BJ (cell line): ENCODE data around the gene NOSIP. TPM values are rescaled to one million over a fixed set of nuclear protein-coding genes. Genes with fewer than 3 reads are reported as not detected.

Experiments used
- CTCF ChIA-PET: fragments of 350-600 bp; formaldehyde crosslinking; extraction: SDS; loops from one replicate; lab custom pipeline; 2021; ENCODE audit warnings: antibody characterized with exemption, inconsistent platforms; lab: Yijun Ruan, JAX
- POLR2A ChIA-PET: fragments of 300-600 bp; sonication (Branson Sonifier 250); formaldehyde crosslinking; extraction: SDS; loops from one replicate; lab custom pipeline; 2021; ENCODE audit warnings: antibody characterized with exemption; lab: Charles Lee
- DNase-seq: peaks from one replicate; pipeline ENCODE4 v3.0.0-alpha.2; 2011; ENCODE audit warnings: low read depth
- H3K27me3 ChIP-seq: 2 replicates; pipeline ENCODE4 v1.6.0; 2011; ENCODE audit warnings: low read length; ENCODE audit not compliant: control insufficient read depth, insufficient read depth
- H3K36me3 ChIP-seq: 2 replicates; pipeline ENCODE4 v1.5.1; 2011; ENCODE audit warnings: low read length; ENCODE audit not compliant: control insufficient read depth, insufficient read depth
- H3K4me3 ChIP-seq: 2 replicates; pipeline ENCODE4 v1.5.1; 2011; ENCODE audit warnings: low read depth, mild to moderate bottlenecking, control low read depth, low read length
- CTCF ChIP-seq: IDR thresholded peaks from 2 replicates; pipeline ENCODE4 v1.5.1; 2011; ENCODE audit warnings: low read depth, mild to moderate bottlenecking, control low read depth, inconsistent platforms, low read length, moderate library complexity; ENCODE audit not compliant: insufficient read depth
- polyA plus RNA-seq: library from polyadenylated mRNA; depleted of rRNA; stranded (reverse); fragments of >200 nt; gene quantifications from 2 replicates; pipeline ENCODE4 v1.2.3, GENCODE V29; 2011

Gene NOSIP
- polyA plus RNA-seq, 1 experiment: 87.6 TPM

GRCh38 chr19:49587227-49587626 is 6.9 kb upstream of the NOSIP start:
- no peak for TF ChIP-seq CTCF
- POLR2A ChIA-PET: interaction anchor here (0.6 kb wide), 1 partner anchor 84 kb away, joined by 7 read pairs; no protein-coding TSS in a partner anchor
- H3K4me3 ChIP-seq: no peak overlapping the region
- CTCF ChIA-PET: interaction anchor here (0.7 to 1.6 kb wide), 2 partner anchors 17 to 19 kb away, joined by 4 read pairs; no protein-coding TSS in a partner anchor
- no peaks in the 10 kb centered on the region for H3K36me3 ChIP-seq
- no peaks in the 10 kb centered on the region for H3K27me3 ChIP-seq
- no peak for DNase-seq

- TF ChIP-seq CTCF: no peak
- H3K4me3 ChIP-seq: no peak overlapping the region
- DNase-seq: no peak
- no peaks in the 10 kb centered on the region for H3K27me3 ChIP-seq
- no peaks in the 10 kb centered on the region for H3K36me3 ChIP-seq
- ChIA-PET CTCF (interaction anchor here (0.6 to 2.5 kb wide), 2 partner anchors 9 to 15 kb away, joined by 3 to 11 read pairs; no protein-coding TSS in a partner anchor), POLR2A (no interaction called here)
Measured at GRCh38 chr19:49585023-49585422, 4.7 kb upstream of the NOSIP start.

- CTCF ChIA-PET: interaction anchor here (1.3 kb wide), 1 partner anchor 13 kb away, joined by 6 read pairs; no protein-coding TSS in a partner anchor
- TF ChIP-seq CTCF: no peak
- no peak for DNase-seq
- Histone ChIP-seq H3K36me3 (no peaks in the 10 kb centered on the region), H3K27me3 (no peaks in the 10 kb centered on the region), H3K4me3 (no peak overlapping the region)
- POLR2A ChIA-PET: no interaction called here
Measured at GRCh38 chr19:49583239-49583638, 2.9 kb upstream of the NOSIP start.

GRCh38 chr19:49581007-49581508 is 702 bp upstream of the NOSIP start, which contains the start of gene PRRG2:
TSS of gene PRRG2 (plus strand) at chr19:49581316. CDS start at chr19:49583220, 1,904 bp downstream.
- Histone ChIP-seq H3K27me3 (no peaks in the 10 kb centered on the region), H3K36me3 (peaks cover 3% of the 10 kb centered on the region), H3K4me3 (peak within 1 kb of the TSS; percentile 63)
- POLR2A ChIA-PET: interaction anchor here (1.2 kb wide), 1 partner anchor 59 kb away, joined by 8 read pairs; the partner anchor contains the start of gene RRAS
- DNase-seq: no peak
- TF ChIP-seq CTCF: no peak
- CTCF ChIA-PET: interaction anchor here (1.2 to 2.7 kb wide), 5 partner anchors 11 to 108 kb away, joined by 3 to 37 read pairs (median 5); no protein-coding TSS in a partner anchor

GRCh38 chr19:49579947-49580263 is 451 bp downstream of the NOSIP start:
- ChIA-PET CTCF (interaction anchor here (0.7 to 2.7 kb wide), 7 partner anchors 10 to 106 kb away, joined by 3 to 37 read pairs (median 4); partner anchors contain the start of gene PRMT1), POLR2A (interaction anchor here (1.3 kb wide), 1 partner anchor 60 kb away, joined by 4 read pairs; no protein-coding TSS in a partner anchor)
- no peaks in the 10 kb centered on the region for H3K27me3 ChIP-seq
- peak overlapping the region; percentile 63 for H3K4me3 ChIP-seq
- TF ChIP-seq CTCF: no peak
- peaks cover 3% of the 10 kb centered on the region for H3K36me3 ChIP-seq
- DNase-seq: no peak
